Measurements from ENCODE around the gene FAM131C. TPM values are rescaled to one million over a fixed set of nuclear protein-coding genes. Genes with fewer than 3 reads are reported as not detected.

The FAM131C gene
- not detected for total RNA-seq

- no peak for DNase-seq (ENCODE audit: low spot score)
These were observed at the start of gene FAM131C for GRCh38 chr1:16073490-16074119. Gene FAM131C (minus strand): TSS chr1:16073651. CDS start chr1:16073442, 209 bp downstream.

GRCh38 chr1:16122916-16123315, 49.5 kb upstream of the FAM131C start:
- DNase-seq (ENCODE audit: low spot score), result no peak
- no peak for ATAC-seq

More at GRCh38 chr1:16073490-16074119, at the start of gene FAM131C:
- peak; percentile 55 for ATAC-seq

- ATAC-seq (peak; percentile 53), DNase-seq (ENCODE audit: low spot score) (no peak)
These were observed 49.0 kb upstream of the FAM131C start for GRCh38 chr1:16122350-16122881.

- peak; percentile 62 for ATAC-seq
- DNase-seq (ENCODE audit: low spot score), result no peak
These were observed 47.5 kb upstream of the FAM131C start for GRCh38 chr1:16120940-16121410.

GRCh38 chr1:16120407-16120806, 47.0 kb upstream of the FAM131C start:
- DNase-seq (ENCODE audit: low spot score), result no peak
- ATAC-seq, result no peak

DNA sequence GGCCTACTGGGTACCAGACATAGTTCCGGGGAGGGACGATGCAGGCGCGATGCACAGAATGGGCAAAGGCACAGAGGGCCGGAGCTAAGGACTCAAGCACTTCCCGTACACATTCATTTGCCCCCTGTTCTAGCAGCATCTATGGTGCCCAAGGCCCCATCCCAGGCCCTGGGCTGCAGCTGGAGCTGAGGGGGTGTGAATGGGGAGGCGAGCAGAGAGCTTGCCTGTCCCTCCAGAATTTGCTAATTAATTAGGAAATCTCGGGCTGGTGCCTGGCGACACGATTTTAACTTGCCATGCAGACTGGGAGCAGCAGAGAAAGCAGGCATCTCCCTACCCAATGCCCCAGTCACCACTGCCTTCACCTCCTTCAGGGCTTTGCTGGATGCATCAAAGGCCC, 46.5 kb upstream of the FAM131C start:
- ATAC-seq, result no peak
- DNase-seq (ENCODE audit: low spot score), result no peak

- DNase-seq (ENCODE audit: low spot score), result no peak
- ATAC-seq, result no peak
These were observed 46.1 kb upstream of the FAM131C start for GRCh38 chr1:16119504-16119903.

GRCh38 chr1:16118706-16119105, 45.3 kb upstream of the FAM131C start:
- DNase-seq (ENCODE audit: low spot score), result no peak
- ATAC-seq, result no peak

DNA sequence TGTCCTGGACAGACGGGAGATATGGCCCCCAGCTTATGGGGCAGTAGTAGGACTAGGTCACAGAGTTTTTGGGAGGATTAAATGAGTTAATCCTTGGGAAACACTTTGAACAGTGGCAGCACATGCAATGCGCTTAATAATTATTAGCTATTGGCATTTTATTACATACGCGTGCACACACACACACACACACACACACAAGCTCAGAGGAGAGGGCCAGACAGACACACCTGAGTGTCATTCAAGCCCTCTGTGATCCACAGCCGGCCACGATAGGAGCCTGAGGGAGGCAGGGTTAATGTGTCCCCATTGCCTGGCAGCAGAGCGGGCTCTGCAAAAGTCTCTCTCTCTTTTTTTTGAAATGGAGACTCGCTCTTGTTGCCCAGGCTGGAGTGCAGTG, 44.5 kb upstream of the FAM131C start:
- no peak for DNase-seq (ENCODE audit: low spot score)
- ATAC-seq, result no peak

- ATAC-seq, result no peak
- DNase-seq (ENCODE audit: low spot score), result no peak
These were observed 43.9 kb upstream of the FAM131C start for GRCh38 chr1:16117369-16117768.

DNA sequence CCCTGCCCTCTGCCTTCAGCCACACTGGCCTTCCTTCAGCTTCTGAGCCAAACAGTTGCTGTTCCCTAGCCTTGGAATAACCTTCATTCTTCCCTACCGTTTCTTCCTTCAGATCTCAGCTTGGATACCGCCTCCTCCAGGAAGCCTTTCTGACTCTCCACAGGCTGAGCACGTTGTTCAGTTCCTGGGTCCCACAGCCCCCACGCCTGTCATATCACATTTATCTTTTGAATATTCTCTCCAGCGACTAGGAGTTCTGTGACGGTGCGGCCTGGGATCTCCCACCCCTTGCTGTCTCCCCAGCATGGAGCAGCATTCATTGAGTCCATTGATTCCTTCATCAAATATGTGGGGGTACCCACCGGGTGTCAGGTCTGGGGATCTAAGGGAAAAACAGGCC, 43.2 kb upstream of the FAM131C start:
- ATAC-seq, result no peak
- DNase-seq (ENCODE audit: low spot score), result no peak

DNA sequence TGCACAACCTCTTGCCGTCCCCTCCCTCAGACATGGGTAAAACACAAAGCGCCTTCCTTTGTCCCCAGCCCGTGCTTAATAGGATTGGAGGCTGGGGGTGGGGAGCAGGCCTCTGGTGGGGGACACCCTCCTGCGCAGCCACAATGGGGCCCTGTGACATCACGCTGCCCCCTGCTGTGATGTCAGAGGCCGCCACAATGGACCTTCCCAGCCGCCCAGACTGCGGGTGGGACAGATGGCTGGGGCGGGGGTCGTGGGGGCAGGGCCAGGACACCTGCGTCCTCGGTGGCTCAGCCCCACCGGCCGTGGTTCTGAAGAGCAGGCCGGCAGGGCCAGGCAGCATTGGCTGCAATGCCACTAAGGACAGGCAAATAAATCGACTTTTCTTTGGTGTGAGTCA, 42.6 kb upstream of the FAM131C start:
- DNase-seq (ENCODE audit: low spot score), result no peak
- peak; percentile 43 for ATAC-seq

- ATAC-seq, result no peak
- DNase-seq (ENCODE audit: low spot score), result no peak
These were observed 42.1 kb upstream of the FAM131C start for GRCh38 chr1:16115468-16115983.

GRCh38 chr1:16114527-16115467, 41.3 kb upstream of the FAM131C start:
- no peak for ATAC-seq
- no peak for DNase-seq (ENCODE audit: low spot score)

- DNase-seq (ENCODE audit: low spot score) (no peak), ATAC-seq (peak; percentile 38)
These were observed 39.4 kb upstream of the FAM131C start for GRCh38 chr1:16112596-16113555.

DNA sequence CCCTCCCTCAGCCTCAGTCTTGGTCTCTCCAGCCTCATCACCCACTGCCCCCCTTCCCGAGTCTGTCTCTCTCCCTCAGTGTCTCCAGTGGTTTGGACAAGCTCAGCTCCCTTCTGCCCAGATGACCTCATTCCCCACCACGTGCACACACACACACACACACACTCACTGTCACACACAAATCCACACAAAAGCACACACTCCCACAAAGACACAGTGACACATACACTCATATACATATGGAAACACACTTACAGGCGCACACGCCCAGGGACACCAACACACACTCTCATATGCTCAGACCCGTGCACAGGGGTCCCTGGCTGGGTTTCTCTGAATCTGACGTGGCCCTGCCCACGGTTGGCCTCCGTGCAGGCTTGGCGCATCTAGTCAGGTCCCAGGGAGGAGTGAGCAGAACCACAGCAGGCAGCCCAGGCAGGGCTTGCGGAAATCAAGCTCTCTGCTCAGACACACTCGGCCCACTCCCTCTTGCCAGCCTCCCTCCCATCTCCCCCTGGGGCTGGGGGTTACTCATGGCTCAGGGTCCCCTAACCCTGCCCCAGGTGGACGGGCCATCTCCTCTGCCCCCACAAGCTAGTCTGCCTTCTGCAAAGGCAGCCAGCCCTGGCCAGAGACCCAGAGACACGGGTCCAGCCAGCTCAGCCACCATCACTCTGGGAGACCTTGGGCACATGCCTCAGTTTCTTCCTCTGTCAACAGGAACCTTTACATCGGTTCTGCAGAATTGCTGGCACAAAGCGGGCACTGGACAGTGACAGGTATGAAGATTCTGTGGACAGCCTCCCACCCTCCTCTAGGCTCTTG, 38.5 kb upstream of the FAM131C start:
- ATAC-seq (peak; percentile 18), DNase-seq (ENCODE audit: low spot score) (no peak)

- DNase-seq (ENCODE audit: low spot score) (no peak), ATAC-seq (no peak)
These were observed 37.4 kb upstream of the FAM131C start for GRCh38 chr1:16110884-16111283.

DNA sequence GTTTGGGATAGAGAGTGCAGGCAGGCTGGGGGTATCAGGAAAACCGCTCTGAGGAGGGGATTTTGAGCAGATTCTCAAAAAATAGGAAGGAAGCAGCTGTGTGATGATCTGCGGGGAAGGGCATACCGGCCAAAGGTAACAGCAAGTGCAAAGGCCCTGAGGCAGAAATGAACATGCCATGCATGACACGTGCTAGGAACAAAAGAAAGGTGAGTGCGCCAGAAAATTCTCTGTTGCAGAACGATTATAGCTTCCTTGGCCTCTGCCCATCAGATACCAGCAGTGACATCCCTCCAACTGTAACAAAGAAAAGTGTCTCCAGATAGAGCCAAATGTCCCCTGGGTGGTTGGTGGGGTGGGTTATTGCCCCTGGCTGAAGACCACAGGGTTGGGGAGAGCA, 37.0 kb upstream of the FAM131C start:
- DNase-seq (ENCODE audit: low spot score), result no peak
- ATAC-seq, result no peak

DNA sequence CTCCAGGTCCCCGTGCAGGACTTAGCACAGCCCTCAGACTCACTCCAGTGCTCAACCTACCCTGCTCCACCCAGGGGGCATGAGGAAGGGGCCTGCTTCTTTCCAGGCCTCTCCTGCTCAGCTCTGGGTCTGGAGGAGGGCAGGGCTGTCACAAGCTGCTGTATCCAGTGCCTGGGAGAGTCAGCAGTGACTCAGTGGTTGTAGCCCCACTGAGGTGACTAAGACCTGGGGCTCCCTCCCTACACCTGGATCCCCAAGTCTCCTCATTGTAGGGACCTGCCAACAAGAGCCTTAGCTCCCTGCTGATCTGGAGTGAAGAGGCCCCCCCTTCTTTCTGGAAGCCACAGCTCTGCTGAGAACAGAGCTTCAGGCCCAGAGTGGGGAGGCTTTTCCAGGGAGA, 36.1 kb upstream of the FAM131C start:
- no peak for DNase-seq (ENCODE audit: low spot score)
- no peak for ATAC-seq

All from left lobe of liver (tissue), 2 donors.